Cerebellar cortex (tissue), 1 donor: ENCODE measurements around the gene GCM1.

Experiments used
- DNase-seq: peaks from one replicate; pipeline ENCODE4 v3.0.0-alpha.2; 2015; ENCODE audit warnings: low spot score

Gene GCM1

GRCh38 chr6:53152576-53152975 is 3.9 kb upstream of the GCM1 start:
- DNase-seq: no peak

- peak; percentile 19 for DNase-seq
These were observed 3.0 kb upstream of the GCM1 start for GRCh38 chr6:53151676-53152075.

GRCh38 chr6:53144802-53145201 is 3.8 kb downstream of the GCM1 start:
- DNase-seq: no peak

GRCh38 chr6:53143710-53144109 is 4.9 kb downstream of the GCM1 start:
- no peak for DNase-seq

GRCh38 chr6:53142810-53143209 is 5.8 kb downstream of the GCM1 start:
- no peak for DNase-seq

GRCh38 chr6:53139841-53140413 is 8.7 kb downstream of the GCM1 start:
- DNase-seq: no peak

GRCh38 chr6:53136000-53136609 is 12.5 kb downstream of the GCM1 start:
- DNase-seq: no peak

- DNase-seq: no peak
These were observed 13.9 kb downstream of the GCM1 start for GRCh38 chr6:53134601-53135235.

GRCh38 chr6:53133961-53134360 is 14.7 kb downstream of the GCM1 start:
- DNase-seq: no peak

GRCh38 chr6:53130569-53131290 is 17.9 kb downstream of the GCM1 start:
- DNase-seq: no peak

- no peak for DNase-seq
These were observed 19.8 kb downstream of the GCM1 start for GRCh38 chr6:53128842-53129241.

GRCh38 chr6:53125276-53125675 is 23.4 kb downstream of the GCM1 start:
- DNase-seq: no peak

GRCh38 chr6:53124131-53124800 is 24.4 kb downstream of the GCM1 start:
- no peak for DNase-seq

- no peak for DNase-seq
These were observed 28.8 kb downstream of the GCM1 start for GRCh38 chr6:53119772-53120409.

GRCh38 chr6:53119349-53119748 is 29.3 kb downstream of the GCM1 start:
- no peak for DNase-seq

GRCh38 chr6:53115741-53116140 is 32.9 kb downstream of the GCM1 start:
- no peak for DNase-seq

GRCh38 chr6:53115113-53115512 is 33.5 kb downstream of the GCM1 start:
- DNase-seq: no peak

GRCh38 chr6:53113742-53114141 is 34.9 kb downstream of the GCM1 start:
- DNase-seq: no peak

GRCh38 chr6:53112871-53113270 is 35.8 kb downstream of the GCM1 start:
- no peak for DNase-seq

- DNase-seq: no peak
These were observed 36.2 kb downstream of the GCM1 start for GRCh38 chr6:53112404-53112803.

GRCh38 chr6:53111865-53112264 is 36.8 kb downstream of the GCM1 start:
- DNase-seq: no peak

GRCh38 chr6:53109612-53110011 is 39.0 kb downstream of the GCM1 start:
- no peak for DNase-seq
